IPS DF 19.7 (cell line): ENCODE data around the gene ATP1B3.
"Not testable (repeated sequence)": the region's sequence is repeated elsewhere in the genome, so short reads cannot be mapped to it uniquely, and the experiment has no call there.

Source experiments
- DNase-seq: peaks from one replicate; pipeline ENCODE4 v3.0.0-alpha.2; 2013; ENCODE audit warnings: low read depth, low spot score

Gene ATP1B3

DNA sequence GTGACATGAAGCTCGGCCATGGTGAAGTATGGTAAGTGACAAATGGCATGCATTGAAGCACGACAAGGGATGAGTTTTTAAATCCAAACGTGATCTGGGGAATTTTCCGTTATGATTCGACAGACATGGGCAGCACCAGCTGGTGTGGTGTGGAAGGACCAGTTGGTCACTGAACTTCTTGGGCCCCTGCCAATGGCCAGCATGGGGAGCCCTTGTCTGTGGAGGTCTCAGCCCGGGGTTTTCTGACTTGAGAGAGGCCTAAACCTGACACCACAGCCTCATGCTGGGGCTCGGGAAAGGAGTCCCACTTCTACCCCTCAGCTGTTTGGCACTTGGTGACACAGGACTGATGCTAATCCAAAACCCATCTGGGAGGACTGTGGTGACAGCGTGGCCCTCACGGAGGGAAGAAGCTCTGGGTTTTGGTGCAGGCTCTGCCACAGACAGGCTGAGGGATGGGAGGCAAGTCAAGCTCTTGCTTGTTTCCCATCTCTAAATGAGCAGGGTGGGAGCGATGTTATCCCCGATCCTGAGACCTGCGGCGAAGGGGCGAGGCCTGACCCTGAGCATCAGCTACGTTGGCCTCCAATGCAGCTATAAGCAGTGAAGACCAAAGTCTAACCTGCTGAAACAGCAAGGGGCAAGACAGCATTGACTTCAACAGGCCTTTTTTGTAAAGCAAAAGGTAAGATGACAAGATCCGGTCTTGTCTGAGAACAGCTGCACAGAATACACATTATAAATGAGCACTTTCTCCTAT is 69.5 kb downstream of the ATP1B3 start:
- no peak for DNase-seq

DNA sequence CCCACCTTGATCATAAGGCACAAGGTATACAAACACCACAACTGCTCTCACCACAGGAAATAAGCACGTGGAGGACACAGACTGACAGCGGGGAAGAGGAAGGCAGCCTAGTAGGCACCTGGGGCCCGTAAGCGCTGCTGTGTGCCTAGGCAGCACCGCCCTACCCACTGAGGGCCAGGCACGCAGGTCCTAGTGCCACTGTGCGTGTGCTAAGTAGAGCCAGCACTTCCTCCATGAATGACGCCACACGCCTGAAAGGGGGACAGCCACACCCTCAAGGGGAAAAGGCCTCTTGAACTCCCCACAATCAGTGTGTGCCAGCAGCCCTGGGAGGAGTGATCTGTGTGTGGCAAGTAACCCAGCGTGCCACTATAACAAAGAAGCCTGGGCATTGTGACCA is 73.0 kb downstream of the ATP1B3 start:
- DNase-seq, result no peak

GRCh38 chr3:141949972-141950371 is 73.5 kb downstream of the ATP1B3 start:
- DNase-seq, result no peak

- DNase-seq, result no peak
Measured at GRCh38 chr3:141950572-141951493, 74.4 kb downstream of the ATP1B3 start.

DNA sequence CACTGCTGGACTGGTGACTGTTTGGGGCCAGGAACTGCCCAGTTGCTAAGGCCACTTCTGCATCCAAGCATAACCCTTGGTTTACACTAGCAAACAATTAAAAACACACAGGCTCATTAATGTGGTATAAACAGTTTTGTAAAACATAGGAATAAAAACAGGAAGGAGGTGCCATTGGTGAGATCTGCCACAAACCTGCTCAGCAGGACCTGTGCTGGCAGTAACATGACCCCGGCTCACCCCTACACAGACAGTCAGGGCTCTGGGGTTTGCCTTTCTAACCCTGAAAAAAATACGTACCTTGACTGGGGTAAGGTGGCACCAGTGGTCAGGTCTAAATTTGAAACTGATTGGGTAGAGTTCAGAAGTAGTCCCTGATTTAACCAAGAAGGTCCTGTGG is 76.2 kb downstream of the ATP1B3 start:
- DNase-seq, result no peak

DNA sequence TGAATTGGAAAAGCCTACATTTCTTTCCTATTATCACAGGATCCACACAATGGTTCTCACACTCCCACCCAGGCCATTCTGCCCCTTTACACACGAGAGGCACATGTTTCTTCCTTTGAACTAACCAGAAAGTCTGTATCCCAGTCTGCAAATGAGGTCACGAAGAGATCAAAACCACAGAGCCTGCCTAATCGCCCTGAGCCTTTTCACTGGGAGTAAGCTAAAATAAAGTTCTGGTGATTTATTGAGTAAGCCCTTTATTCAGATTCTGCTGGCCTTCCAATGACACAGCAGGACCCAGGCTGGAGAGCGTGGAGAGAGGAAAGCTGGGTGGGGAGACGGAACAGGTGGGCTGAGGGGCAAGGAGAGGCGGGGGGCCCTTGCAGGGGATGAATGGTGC is 78.7 kb downstream of the ATP1B3 start:
- DNase-seq, result no peak

DNA sequence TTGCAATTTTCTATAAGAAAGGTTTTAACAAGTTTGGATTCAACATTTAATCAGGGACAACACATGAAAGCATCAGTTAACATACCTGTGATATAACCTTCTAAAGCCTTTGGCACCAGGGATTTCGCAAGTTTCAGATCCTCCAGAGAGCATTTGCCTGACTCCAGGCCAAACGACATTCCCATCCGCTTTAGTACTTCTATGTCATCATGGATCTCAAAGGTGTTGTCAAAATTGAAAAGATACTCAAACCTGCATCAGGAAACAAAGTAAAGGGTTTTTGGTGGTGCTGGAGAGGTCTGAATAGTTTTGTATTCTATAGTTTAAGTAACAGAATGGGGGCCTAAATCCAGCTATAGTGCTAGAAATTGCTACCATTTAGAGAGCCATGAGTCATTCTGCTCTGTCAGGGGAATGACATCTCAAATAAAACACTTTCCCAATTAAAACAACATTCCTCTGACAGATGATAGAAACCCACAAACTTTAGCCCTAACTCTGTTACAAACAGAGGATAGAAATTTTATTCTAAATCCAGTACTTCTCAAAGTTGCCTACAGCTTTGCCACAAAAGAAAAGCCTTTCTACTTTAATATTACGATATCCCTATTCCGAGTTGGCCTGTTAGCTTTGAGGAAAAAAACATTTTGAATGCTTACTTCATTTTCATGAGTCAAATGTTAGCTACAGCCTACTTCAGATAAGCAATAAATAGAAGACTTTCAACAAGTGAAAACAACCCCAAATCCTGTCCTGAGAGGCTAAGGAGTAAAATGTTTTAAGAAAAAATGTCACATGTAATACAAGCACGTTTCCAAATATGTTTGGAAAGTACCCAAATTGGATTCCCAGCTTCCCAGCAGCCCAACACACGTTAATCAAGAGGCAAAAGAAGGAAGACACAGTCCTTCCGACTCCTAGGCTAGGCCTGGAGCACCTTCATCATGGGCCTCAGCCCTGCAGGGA is 83.4 kb downstream of the ATP1B3 start:
- no peak for DNase-seq

- no peak for DNase-seq
Measured at GRCh38 chr3:141960731-141961130, 84.3 kb downstream of the ATP1B3 start.

GRCh38 chr3:141963301-141963700 is 86.9 kb downstream of the ATP1B3 start:
- DNase-seq, result no peak

- DNase-seq, result no peak
Measured at GRCh38 chr3:141965471-141965870, 89.0 kb downstream of the ATP1B3 start.

DNA sequence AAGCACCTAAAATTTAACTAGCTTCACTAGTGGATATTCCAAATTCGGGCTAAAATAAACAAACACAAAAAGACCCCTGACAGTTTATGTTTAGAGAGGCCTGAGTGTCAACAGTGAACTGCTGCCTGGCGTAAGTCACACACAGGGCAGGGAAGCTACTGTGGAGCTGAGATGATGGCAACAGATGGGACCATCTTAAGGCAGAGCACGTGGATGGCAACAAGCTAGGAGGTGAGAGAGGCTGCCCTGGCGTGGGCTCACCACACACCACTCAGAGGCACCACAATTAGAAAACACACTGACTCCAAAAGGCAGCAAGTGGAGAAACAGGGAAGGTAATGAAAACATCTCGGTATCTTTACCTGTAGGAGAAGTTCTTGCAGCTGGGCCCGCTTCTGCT is 93.3 kb downstream of the ATP1B3 start:
- no peak for DNase-seq

DNA sequence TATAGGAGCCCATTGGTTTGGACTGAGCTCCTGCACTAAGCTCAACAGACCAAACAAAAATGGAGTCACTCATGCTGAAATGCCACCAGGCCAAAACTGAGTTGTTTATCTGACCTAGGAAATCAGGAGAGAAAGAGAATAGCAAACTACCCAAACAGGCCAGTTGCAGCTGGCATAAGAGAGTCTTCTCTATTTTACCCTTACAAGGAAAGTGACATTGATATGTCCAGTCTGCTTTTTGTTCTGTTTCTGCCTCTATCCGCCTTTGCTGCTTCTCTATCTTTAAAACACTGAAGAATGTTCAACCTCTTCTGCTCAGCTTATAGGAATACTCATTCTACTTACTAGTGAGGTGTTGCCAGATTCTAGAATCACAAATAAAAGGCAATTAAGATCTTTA is 95.1 kb downstream of the ATP1B3 start:
- DNase-seq, result no peak

DNA sequence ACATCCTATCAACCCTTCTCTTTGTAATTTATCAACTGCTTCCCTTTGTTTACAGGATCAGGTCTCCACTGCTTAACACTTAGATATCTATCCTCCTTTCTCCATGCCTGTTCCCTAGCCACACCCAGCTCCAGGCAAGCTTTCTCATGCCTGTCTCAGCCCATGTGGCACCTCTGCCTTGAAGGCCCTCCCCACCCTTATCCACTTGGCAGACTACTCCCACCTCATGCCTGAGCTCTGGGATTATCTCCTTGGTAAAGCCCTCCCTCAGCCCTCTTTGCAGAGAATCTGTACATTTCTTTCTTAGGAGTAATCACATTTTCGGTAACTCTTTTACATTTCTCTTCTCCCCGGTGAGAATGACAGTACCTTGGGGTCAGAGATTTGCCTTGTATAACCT is 96.0 kb downstream of the ATP1B3 start:
- DNase-seq, result no peak

- DNase-seq, result not testable (repeated sequence)
Measured at GRCh38 chr3:141974777-141975176, 98.3 kb downstream of the ATP1B3 start.
